ENCODE results near the gene PHF13. TPM values are rescaled to one million over a fixed set of nuclear protein-coding genes. Genes with fewer than 3 reads are reported as not detected.

Gene PHF13
- total and polyA plus RNA-seq, 2 experiments from 2014 or later, result 9.6 to 11.4 TPM

DNA sequence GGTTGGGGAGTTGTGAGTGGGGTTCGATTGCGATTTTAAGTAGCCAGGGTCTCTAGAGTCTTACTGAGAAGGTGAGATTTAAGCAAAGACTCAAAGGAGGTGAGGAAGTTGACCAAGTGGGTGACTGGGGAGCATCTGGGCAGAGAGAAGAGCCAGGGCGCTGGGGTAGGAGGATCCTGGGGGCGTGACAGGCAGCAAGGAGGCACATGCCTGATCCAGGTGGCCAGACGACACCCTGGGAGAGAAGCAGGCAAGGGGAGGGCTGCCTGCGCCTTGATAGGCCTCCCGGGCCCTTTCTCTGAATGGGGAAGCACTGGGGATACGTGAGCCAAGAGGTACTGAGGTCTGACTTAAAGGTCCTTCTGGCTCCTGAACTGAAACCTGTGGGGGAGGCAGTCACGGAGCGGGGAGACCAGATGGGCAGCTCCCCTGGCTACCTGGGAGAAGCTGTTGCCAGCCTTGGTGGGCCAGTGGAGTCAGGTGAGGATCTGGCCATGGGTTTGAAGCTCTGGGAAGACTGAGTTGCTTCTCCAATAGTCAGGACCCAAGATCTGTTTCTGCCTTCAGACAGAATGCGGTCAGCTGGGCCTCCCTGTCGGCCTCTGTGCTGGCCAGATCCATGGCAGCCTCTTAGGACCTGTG, 28.3 kb upstream of the PHF13 start:
- Histone ChIP-seq H3K4me2 (no peak overlapping the region), H3K4me3 (no peak overlapping the region), H3K79me2 (peaks cover 38% of the 10 kb centered on the region), H3K9me3 (ENCODE audit: low read depth) (no peaks in the 10 kb centered on the region), H3K9me2 (replicated peaks; ENCODE audit: insufficient read depth) (no peaks in the 10 kb centered on the region), H3K27ac (no peak overlapping the region), H2AFZ (no peak overlapping the region), H3K4me1 (ENCODE audit: insufficient read depth) (peaks cover 30% of the 10 kb centered on the region), H3K36me3 (replicated peaks; ENCODE audit: insufficient read depth, low read depth) (no peaks in the 10 kb centered on the region), H4K20me1 (ENCODE audit: insufficient read depth, poor library complexity, severe bottlenecking) (no peaks in the 10 kb centered on the region), H3K27me3 (no peaks in the 10 kb centered on the region)
- WGBS (ENCODE audit: low lambda C conversion rate, missing lambda C conversion rate), result 88% methylated on average over 12 of the region's 12 CpGs
- no peak for DNase-seq (ENCODE audit: low spot score)
- TF ChIP-seq, protein P1, sequence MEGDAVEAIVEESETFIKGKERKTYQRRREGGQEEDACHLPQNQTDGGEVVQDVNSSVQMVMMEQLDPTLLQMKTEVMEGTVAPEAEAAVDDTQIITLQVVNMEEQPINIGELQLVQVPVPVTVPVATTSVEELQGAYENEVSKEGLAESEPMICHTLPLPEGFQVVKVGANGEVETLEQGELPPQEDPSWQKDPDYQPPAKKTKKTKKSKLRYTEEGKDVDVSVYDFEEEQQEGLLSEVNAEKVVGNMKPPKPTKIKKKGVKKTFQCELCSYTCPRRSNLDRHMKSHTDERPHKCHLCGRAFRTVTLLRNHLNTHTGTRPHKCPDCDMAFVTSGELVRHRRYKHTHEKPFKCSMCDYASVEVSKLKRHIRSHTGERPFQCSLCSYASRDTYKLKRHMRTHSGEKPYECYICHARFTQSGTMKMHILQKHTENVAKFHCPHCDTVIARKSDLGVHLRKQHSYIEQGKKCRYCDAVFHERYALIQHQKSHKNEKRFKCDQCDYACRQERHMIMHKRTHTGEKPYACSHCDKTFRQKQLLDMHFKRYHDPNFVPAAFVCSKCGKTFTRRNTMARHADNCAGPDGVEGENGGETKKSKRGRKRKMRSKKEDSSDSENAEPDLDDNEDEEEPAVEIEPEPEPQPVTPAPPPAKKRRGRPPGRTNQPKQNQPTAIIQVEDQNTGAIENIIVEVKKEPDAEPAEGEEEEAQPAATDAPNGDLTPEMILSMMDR (IDR thresholded peaks at IDR 0.05; ENCODE audit: poor library complexity), result no peak
- TF ChIP-seq EZH2 (IDR thresholded peaks at IDR 0.05; ENCODE audit: borderline replicate concordance) (no peak), EZH2phosphoT487 (IDR thresholded peaks at IDR 0.05; ENCODE audit: low read depth, severe bottlenecking, unreplicated experiment) (no peak)

DNA sequence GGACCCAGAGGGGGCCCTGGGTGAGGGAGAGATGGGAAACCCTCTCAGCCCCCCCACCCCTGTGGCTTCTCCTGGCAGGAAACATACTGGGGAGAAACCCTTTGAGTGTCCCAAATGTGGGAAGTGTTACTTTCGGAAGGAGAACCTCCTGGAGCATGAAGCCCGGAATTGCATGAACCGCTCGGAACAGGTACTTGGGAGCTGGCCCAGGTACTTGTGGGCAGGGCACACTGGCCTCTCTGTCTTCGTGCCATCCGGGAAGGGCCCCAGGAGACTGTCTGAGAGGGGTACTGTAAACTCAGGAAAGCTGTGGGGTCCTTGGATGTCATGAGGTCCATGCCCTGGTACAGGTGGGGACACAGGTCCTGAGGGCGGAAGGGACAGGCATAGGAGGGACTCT, 27.7 kb upstream of the PHF13 start:
- Histone ChIP-seq H3K9me3 (ENCODE audit: low read depth) (no peaks in the 10 kb centered on the region), H3K27ac (no peak overlapping the region), H3K36me3 (replicated peaks; ENCODE audit: insufficient read depth, low read depth) (no peaks in the 10 kb centered on the region), H3K27me3 (no peaks in the 10 kb centered on the region), H3K4me3 (no peak overlapping the region), H3K4me2 (no peak overlapping the region), H3K79me2 (peaks cover 32% of the 10 kb centered on the region), H4K20me1 (ENCODE audit: insufficient read depth, poor library complexity, severe bottlenecking) (no peaks in the 10 kb centered on the region), H3K4me1 (ENCODE audit: insufficient read depth) (peaks cover 24% of the 10 kb centered on the region), H3K9me2 (replicated peaks; ENCODE audit: insufficient read depth) (no peaks in the 10 kb centered on the region), H2AFZ (no peak overlapping the region)
- WGBS (ENCODE audit: low lambda C conversion rate, missing lambda C conversion rate), result 96% methylated on average over 7 of the region's 7 CpGs
- no peak for TF ChIP-seq EZH2phosphoT487 (IDR thresholded peaks at IDR 0.05; ENCODE audit: low read depth, severe bottlenecking, unreplicated experiment)
- TF ChIP-seq EZH2 (IDR thresholded peaks at IDR 0.05; ENCODE audit: borderline replicate concordance), result no peak
- TF ChIP-seq, protein P1 (IDR thresholded peaks at IDR 0.05; ENCODE audit: poor library complexity), result no peak
- DNase-seq (ENCODE audit: low spot score), result no peak

DNA sequence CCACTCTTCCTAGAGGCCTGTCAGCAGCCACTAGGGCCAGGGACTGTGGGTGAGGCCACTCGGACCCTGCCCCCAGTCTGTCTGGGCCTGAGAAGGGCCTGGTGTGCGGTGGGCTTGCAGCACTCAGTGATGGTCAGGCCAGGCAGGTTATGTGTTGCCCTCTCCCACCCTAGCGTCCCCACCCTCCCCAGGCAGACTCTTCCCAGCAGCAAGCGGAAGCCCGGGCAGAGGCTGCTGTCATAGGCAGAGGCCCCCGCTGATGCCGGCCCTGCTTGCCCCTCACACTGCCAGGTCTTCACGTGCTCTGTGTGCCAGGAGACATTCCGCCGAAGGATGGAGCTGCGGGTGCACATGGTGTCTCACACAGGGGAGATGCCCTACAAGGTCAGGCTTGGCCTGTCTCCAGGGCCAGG, 27.1 kb upstream of the PHF13 start:
- peaks cover 18% of the 10 kb centered on the region for H3K4me1 ChIP-seq (ENCODE audit: insufficient read depth)
- H3K9me3 ChIP-seq (ENCODE audit: low read depth), result no peaks in the 10 kb centered on the region
- no peaks in the 10 kb centered on the region for H3K9me2 ChIP-seq (replicated peaks; ENCODE audit: insufficient read depth)
- no peak overlapping the region for H2AFZ ChIP-seq
- TF ChIP-seq EZH2 (IDR thresholded peaks at IDR 0.05; ENCODE audit: borderline replicate concordance) (no peak), EZH2phosphoT487 (IDR thresholded peaks at IDR 0.05; ENCODE audit: low read depth, severe bottlenecking, unreplicated experiment) (no peak)
- TF ChIP-seq, protein P1 (IDR thresholded peaks at IDR 0.05; ENCODE audit: poor library complexity), result no peak
- no peaks in the 10 kb centered on the region for H4K20me1 ChIP-seq (ENCODE audit: insufficient read depth, poor library complexity, severe bottlenecking)
- no peaks in the 10 kb centered on the region for H3K27me3 ChIP-seq
- no peak overlapping the region for H3K27ac ChIP-seq
- H3K4me2 ChIP-seq, result no peak overlapping the region
- H3K79me2 ChIP-seq, result peaks cover 26% of the 10 kb centered on the region
- no peak for DNase-seq (ENCODE audit: low spot score)
- 95% methylated on average over 10 of the region's 11 CpGs for WGBS (ENCODE audit: low lambda C conversion rate, missing lambda C conversion rate)
- H3K36me3 ChIP-seq (replicated peaks; ENCODE audit: insufficient read depth, low read depth), result no peaks in the 10 kb centered on the region
- H3K4me3 ChIP-seq, result no peak overlapping the region
